ENCODE data around the gene OR8G5. TPM values are rescaled to one million over a fixed set of nuclear protein-coding genes. Genes with fewer than 3 reads are reported as not detected.

The OR8G5 gene
- total RNA-seq, 4 donors from 2014 or later, result not detected

GRCh38 chr11:124302347-124303125 lies 46.4 kb downstream of the OR8G5 start:
- no peak overlapping the region for H3K27ac ChIP-seq
- H3K27me3 ChIP-seq, result no peaks in the 10 kb centered on the region
- DNase-seq, result no peak
- TF ChIP-seq POLR2A (IDR thresholded peaks at IDR 0.05) (no peak), CTCF (IDR thresholded peaks at IDR 0.05) (no peak)
- H3K9me3 ChIP-seq, result no peaks in the 10 kb centered on the region
- no peaks in the 10 kb centered on the region for H3K36me3 ChIP-seq
- intact Hi-C loops (cut with DNase I), result no loop called here
- no peaks in the 10 kb centered on the region for H3K4me1 ChIP-seq
- H3K4me3 ChIP-seq (replicated peaks in 1 of 3), result no peak overlapping the region
- 59 to 63% methylated on average over 3 of the region's 3 CpGs for WGBS, 2 donors

GRCh38 chr11:124307093-124307492 lies 50.9 kb downstream of the OR8G5 start:
- Histone ChIP-seq H3K27ac (no peak overlapping the region), H3K36me3 (no peaks in the 10 kb centered on the region), H3K27me3 (no peaks in the 10 kb centered on the region), H3K4me1 (no peaks in the 10 kb centered on the region), H3K4me3 (replicated peaks in 1 of 3) (no peak overlapping the region), H3K9me3 (no peaks in the 10 kb centered on the region)
- intact Hi-C loops (cut with DNase I), result no loop called here
- no peak for DNase-seq
- no peak for TF ChIP-seq POLR2A (IDR thresholded peaks at IDR 0.05)
- TF ChIP-seq CTCF (IDR thresholded peaks at IDR 0.05), result no peak

GRCh38 chr11:124310721-124311120 lies 54.5 kb downstream of the OR8G5 start:
- H3K27me3 ChIP-seq, result no peaks in the 10 kb centered on the region
- H3K27ac ChIP-seq, result no peak overlapping the region
- no peaks in the 10 kb centered on the region for H3K9me3 ChIP-seq
- no peaks in the 10 kb centered on the region for H3K4me1 ChIP-seq
- no peak overlapping the region for H3K4me3 ChIP-seq (replicated peaks in 1 of 3)
- DNase-seq, result no peak
- intact Hi-C loops (cut with DNase I), result no loop called here
- no peaks in the 10 kb centered on the region for H3K36me3 ChIP-seq
- TF ChIP-seq CTCF (IDR thresholded peaks at IDR 0.05) (no peak), POLR2A (IDR thresholded peaks at IDR 0.05) (no peak)

GRCh38 chr11:124311269-124311668 lies 55.1 kb downstream of the OR8G5 start:
- H3K27ac ChIP-seq, result no peak overlapping the region
- H3K4me3 ChIP-seq (replicated peaks in 1 of 3), result no peak overlapping the region
- no peak for DNase-seq
- H3K9me3 ChIP-seq, result no peaks in the 10 kb centered on the region
- no peaks in the 10 kb centered on the region for H3K36me3 ChIP-seq
- intact Hi-C loops (cut with DNase I), result no loop called here
- no peaks in the 10 kb centered on the region for H3K4me1 ChIP-seq
- H3K27me3 ChIP-seq, result no peaks in the 10 kb centered on the region
- 85 to 90% methylated on average over 5 of the region's 5 CpGs for WGBS, 2 donors
- TF ChIP-seq POLR2A (IDR thresholded peaks at IDR 0.05) (no peak), CTCF (IDR thresholded peaks at IDR 0.05) (no peak)

GRCh38 chr11:124311670-124312069 lies 55.5 kb downstream of the OR8G5 start:
- H3K27ac ChIP-seq, result no peak overlapping the region
- H3K9me3 ChIP-seq, result no peaks in the 10 kb centered on the region
- DNase-seq, result no peak
- no peaks in the 10 kb centered on the region for H3K36me3 ChIP-seq
- H3K4me3 ChIP-seq (replicated peaks in 1 of 3), result no peak overlapping the region
- TF ChIP-seq CTCF (IDR thresholded peaks at IDR 0.05) (no peak), POLR2A (IDR thresholded peaks at IDR 0.05) (no peak)
- intact Hi-C loops (cut with DNase I), result no loop called here
- H3K4me1 ChIP-seq, result no peaks in the 10 kb centered on the region
- H3K27me3 ChIP-seq, result no peaks in the 10 kb centered on the region
